IMR-90 (cell line): ENCODE results near the gene MRPL10.

Experiments used
- MAFK ChIP-seq: IDR thresholded peaks from 2 replicates; pipeline ENCODE4 v1.6.1; 2012; ENCODE audit warnings: low read depth, low read length, improper control_type of control experiment
- POLR2A ChIP-seq: IDR thresholded peaks from 2 replicates; pipeline ENCODE4 v1.6.1; 2012; ENCODE audit warnings: mild to moderate bottlenecking, low read depth, low read length
- TF ChIP-seq, protein P1 (sequence below): conservative IDR thresholded peaks from 2 replicates; pipeline ENCODE4 v1.5.1; 2012; ENCODE audit warnings: mild to moderate bottlenecking, low read depth, low read length, improper control_type of control experiment

DNA sequence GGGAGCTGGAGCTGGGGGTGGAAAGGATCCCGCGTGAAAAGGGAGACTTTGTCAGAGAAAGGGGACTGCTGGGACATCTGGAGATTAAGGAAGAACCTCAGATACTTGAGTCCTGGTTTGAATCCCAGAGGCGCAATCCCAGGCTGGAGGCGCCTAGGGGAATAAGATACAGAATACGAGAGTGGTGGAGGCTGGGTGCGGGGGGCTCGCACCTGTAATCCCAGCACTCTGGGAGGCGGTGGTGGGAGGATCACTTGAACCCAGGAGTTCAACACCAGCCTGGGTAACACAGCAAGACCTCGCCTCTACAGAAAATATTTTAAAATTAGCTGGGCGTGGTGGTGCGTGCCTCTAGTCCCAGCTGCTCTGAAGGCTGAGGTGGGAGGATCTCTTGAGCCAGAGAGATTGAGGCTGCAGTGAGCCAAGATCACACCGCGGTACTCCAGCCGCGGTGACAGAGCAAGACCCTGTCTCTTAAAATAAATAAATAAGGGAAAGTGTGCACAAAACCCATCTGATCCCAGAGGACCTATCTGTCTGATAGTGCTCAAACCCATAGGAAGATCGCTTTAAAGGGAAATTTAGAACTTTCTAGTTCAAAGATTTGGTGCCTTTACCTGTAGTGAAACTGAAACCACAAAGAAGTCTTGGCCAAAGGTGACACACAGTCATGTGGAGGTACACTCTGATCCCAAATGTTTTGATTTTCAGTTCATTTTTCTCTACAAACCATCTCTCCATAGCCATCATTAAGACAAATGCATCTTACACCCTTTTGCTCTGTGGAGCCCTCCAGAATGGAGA, 10.3 kb upstream of the MRPL10 start:
- TF ChIP-seq, protein P1, sequence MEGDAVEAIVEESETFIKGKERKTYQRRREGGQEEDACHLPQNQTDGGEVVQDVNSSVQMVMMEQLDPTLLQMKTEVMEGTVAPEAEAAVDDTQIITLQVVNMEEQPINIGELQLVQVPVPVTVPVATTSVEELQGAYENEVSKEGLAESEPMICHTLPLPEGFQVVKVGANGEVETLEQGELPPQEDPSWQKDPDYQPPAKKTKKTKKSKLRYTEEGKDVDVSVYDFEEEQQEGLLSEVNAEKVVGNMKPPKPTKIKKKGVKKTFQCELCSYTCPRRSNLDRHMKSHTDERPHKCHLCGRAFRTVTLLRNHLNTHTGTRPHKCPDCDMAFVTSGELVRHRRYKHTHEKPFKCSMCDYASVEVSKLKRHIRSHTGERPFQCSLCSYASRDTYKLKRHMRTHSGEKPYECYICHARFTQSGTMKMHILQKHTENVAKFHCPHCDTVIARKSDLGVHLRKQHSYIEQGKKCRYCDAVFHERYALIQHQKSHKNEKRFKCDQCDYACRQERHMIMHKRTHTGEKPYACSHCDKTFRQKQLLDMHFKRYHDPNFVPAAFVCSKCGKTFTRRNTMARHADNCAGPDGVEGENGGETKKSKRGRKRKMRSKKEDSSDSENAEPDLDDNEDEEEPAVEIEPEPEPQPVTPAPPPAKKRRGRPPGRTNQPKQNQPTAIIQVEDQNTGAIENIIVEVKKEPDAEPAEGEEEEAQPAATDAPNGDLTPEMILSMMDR, result no peak
- TF ChIP-seq MAFK, result no peak
- TF ChIP-seq POLR2A, result no peak
